ENCODE measurements around the gene PAPSS2. TPM values are rescaled to one million over a fixed set of nuclear protein-coding genes. Genes with fewer than 3 reads are reported as not detected.
"Not testable (repeated sequence)": the region's sequence is repeated elsewhere in the genome, so short reads cannot be mapped to it uniquely, and the experiment has no call there.

PAPSS2 gene
- polyA plus RNA-seq, 4 donors = 22.8 to 59.0 (median 41.5) TPM

GRCh38 chr10:87700031-87700796 is 40.5 kb downstream of the PAPSS2 start:
- no peak for DNase-seq (ENCODE audit: low read depth in 4 of 4, low spot score in 3 of 4)

GRCh38 chr10:87702260-87702972 is 42.7 kb downstream of the PAPSS2 start:
- DNase-seq (ENCODE audit: low read depth in 4 of 4, low spot score in 3 of 4) = no peak

GRCh38 chr10:87702973-87703294 is 43.3 kb downstream of the PAPSS2 start:
- DNase-seq (ENCODE audit: low read depth in 4 of 4, low spot score in 3 of 4) = no peak

GRCh38 chr10:87703771-87704170 is 44.1 kb downstream of the PAPSS2 start:
- DNase-seq (ENCODE audit: low read depth in 4 of 4, low spot score in 3 of 4) = no peak

GRCh38 chr10:87705339-87705738 is 45.7 kb downstream of the PAPSS2 start:
- DNase-seq (ENCODE audit: low read depth in 4 of 4, low spot score in 3 of 4) = no peak

GRCh38 chr10:87706731-87707130 is 47.1 kb downstream of the PAPSS2 start:
- no peak for DNase-seq (ENCODE audit: low read depth in 4 of 4, low spot score in 3 of 4)

GRCh38 chr10:87707254-87707653 is 47.6 kb downstream of the PAPSS2 start:
- DNase-seq (ENCODE audit: low read depth in 4 of 4, low spot score in 3 of 4) = no peak

GRCh38 chr10:87712913-87713616 is 53.4 kb downstream of the PAPSS2 start:
- no peak for DNase-seq (ENCODE audit: low read depth in 4 of 4, low spot score in 3 of 4)

GRCh38 chr10:87713707-87714106 is 54.0 kb downstream of the PAPSS2 start:
- no peak for DNase-seq (ENCODE audit: low read depth in 4 of 4, low spot score in 3 of 4)

- no peak for DNase-seq (ENCODE audit: low read depth in 4 of 4, low spot score in 3 of 4)
Measured at GRCh38 chr10:87715552-87716347, 56.1 kb downstream of the PAPSS2 start.

- no peak for DNase-seq (ENCODE audit: low read depth in 4 of 4, low spot score in 3 of 4)
Measured at GRCh38 chr10:87716348-87716670, 56.6 kb downstream of the PAPSS2 start.

- no peak for DNase-seq (ENCODE audit: low read depth in 4 of 4, low spot score in 3 of 4)
Measured at GRCh38 chr10:87720665-87721064, 61.0 kb downstream of the PAPSS2 start.

- no peak for DNase-seq (ENCODE audit: low read depth in 4 of 4, low spot score in 3 of 4)
Measured at GRCh38 chr10:87721781-87722180, 62.1 kb downstream of the PAPSS2 start.

- DNase-seq (ENCODE audit: low read depth in 4 of 4, low spot score in 3 of 4) = no peak
Measured at GRCh38 chr10:87722716-87723115, 63.0 kb downstream of the PAPSS2 start.

GRCh38 chr10:87723500-87723899 is 63.8 kb downstream of the PAPSS2 start:
- no peak for DNase-seq (ENCODE audit: low read depth in 4 of 4, low spot score in 3 of 4)

GRCh38 chr10:87724789-87725188 is 65.1 kb downstream of the PAPSS2 start:
- DNase-seq (ENCODE audit: low read depth in 4 of 4, low spot score in 3 of 4) = no peak

GRCh38 chr10:87729940-87730339 is 70.3 kb downstream of the PAPSS2 start:
- no peak for DNase-seq (ENCODE audit: low read depth in 4 of 4, low spot score in 3 of 4)

GRCh38 chr10:87733081-87733480 is 73.4 kb downstream of the PAPSS2 start:
- DNase-seq (ENCODE audit: low read depth in 4 of 4, low spot score in 3 of 4) = no peak

GRCh38 chr10:87734987-87735827 is 75.5 kb downstream of the PAPSS2 start:
- no peak for DNase-seq (ENCODE audit: low read depth in 4 of 4, low spot score in 3 of 4)

- not testable (repeated sequence) for DNase-seq (ENCODE audit: low read depth in 4 of 4, low spot score in 3 of 4)
Measured at GRCh38 chr10:87738253-87738652, 78.6 kb downstream of the PAPSS2 start.
